Fibroblast of the aortic adventitia (primary cell): ENCODE measurements around the gene MYBPC3. TPM values are rescaled to one million over a fixed set of nuclear protein-coding genes. Genes with fewer than 3 reads are reported as not detected.

Experiments used
- DNase-seq: peaks from one replicate; pipeline ENCODE4 v3.0.0-alpha.2; 2010; ENCODE audit warnings: low read depth
- H3K4me3 ChIP-seq: 2 replicates; pipeline ENCODE4 v1.5.1; 2011; ENCODE audit warnings: low read depth, mild to moderate bottlenecking, control low read depth, low read length, moderate library complexity
- CTCF ChIP-seq: IDR thresholded peaks from 2 replicates; pipeline ENCODE4 v1.5.1; 2011; ENCODE audit warnings: mild to moderate bottlenecking, low read length, control low read depth, inconsistent platforms; ENCODE audit not compliant: insufficient read depth
- total RNA-seq: library from RNA; depleted of rRNA; stranded (reverse); fragments of >200 nt; gene quantifications from 2 replicates; pipeline ENCODE4 v1.2.3, GENCODE V29; 2012; ENCODE audit warnings: low replicate concordance

The MYBPC3 gene
- not detected in 2 replicates for total RNA-seq

DNA sequence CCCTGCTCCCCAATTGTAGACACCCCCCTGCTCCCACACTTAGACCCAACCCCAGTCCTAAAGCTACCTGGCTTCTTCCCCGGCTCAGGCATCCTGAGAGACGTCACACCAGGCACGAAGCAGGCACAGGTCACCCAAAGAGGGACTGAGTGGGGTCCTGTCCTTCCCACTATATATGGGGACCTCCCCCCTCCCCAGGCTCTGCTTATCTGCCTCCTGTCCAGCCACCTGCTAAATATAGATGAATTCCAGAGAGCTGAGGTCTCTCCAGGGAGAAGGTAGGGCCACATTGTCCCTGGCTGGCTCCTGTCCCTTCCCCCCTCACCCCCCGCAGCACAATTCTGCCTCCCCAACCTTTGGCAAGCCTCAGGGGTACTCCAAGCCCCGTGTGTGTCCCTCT is at the start of gene MYBPC3:
TSS of gene MYBPC3 (minus strand) at position 147 of the 400 bp plus-strand sequence. CDS start at position 92, 55 bp downstream.
- no peak for DNase-seq
- TF ChIP-seq CTCF = no peak
- H3K4me3 ChIP-seq = no peak within 1 kb of the TSS

- TF ChIP-seq CTCF = no peak
- DNase-seq = no peak
- H3K4me3 ChIP-seq = no peak overlapping the region
Observed at GRCh38 chr11:47400768-47401279, 48.3 kb upstream of the MYBPC3 start.

GRCh38 chr11:47399860-47400767 is 47.6 kb upstream of the MYBPC3 start:
- peak overlapping the region; percentile 60 for H3K4me3 ChIP-seq
- no peak for TF ChIP-seq CTCF
- DNase-seq = no peak

GRCh38 chr11:47398551-47398950 is 46.0 kb upstream of the MYBPC3 start:
- TF ChIP-seq CTCF = no peak
- no peak for DNase-seq
- no peak overlapping the region for H3K4me3 ChIP-seq

GRCh38 chr11:47398011-47398410 is 45.5 kb upstream of the MYBPC3 start:
- DNase-seq = no peak
- no peak for TF ChIP-seq CTCF
- no peak overlapping the region for H3K4me3 ChIP-seq

DNA sequence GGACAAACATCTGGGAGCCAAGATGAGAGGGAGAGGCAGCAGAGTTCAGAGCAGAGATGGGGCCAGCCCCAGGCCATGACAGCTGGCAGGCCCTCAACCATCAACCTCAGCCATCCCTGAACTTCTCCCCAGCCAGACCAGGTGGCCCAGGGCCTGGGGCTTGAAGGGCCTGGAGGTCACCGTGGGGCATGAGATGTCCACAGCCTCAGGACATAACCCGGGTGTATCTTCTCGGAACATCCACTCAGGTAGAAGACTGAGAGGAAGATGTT is 43.5 kb upstream of the MYBPC3 start:
- TF ChIP-seq CTCF = no peak
- no peak overlapping the region for H3K4me3 ChIP-seq
- no peak for DNase-seq
